Panc1 (cell line): ENCODE measurements around the gene SLIT3. TPM values are rescaled to one million over a fixed set of nuclear protein-coding genes. Genes with fewer than 3 reads are reported as not detected.

Source experiments
- ATAC-seq: fragments of 200-7000 bp; cut with Tn5 transposase; 2 replicates; pipeline ENCODE4 v1.9.1; 2020; ENCODE audit warnings: mild to moderate bottlenecking, moderate library complexity
- BruUV-seq: library from RNA; stranded (reverse); fragments of 400-500 nt; replicated peaks from 2 replicates; lab custom pipeline; 2021; lab: Mats Ljungman, UMichigan
- CTCF ChIA-PET: fragments of 300-600 bp; sonication (Branson Sonifier 250); formaldehyde crosslinking; loops from one replicate; lab custom pipeline; 2022; ENCODE audit warnings: antibody characterized with exemption; lab: Charles Lee
- POLR2A ChIA-PET: fragments of 300-600 bp; sonication (Branson Sonifier 250); formaldehyde crosslinking; loops from one replicate; lab custom pipeline; 2022; ENCODE audit warnings: antibody characterized with exemption; lab: Charles Lee
- DNase-seq: peaks from one replicate; pipeline ENCODE4 v3.0.0-alpha.2; 2010; ENCODE audit warnings: low read depth, low spot score
- H3K27ac ChIP-seq: 2 replicates; pipeline ENCODE4 v1.5.1; 2011; ENCODE audit warnings: mild to moderate bottlenecking, low read length, inconsistent platforms
- H3K27me3 ChIP-seq: fragments of 200-500 bp; sonication (Bioruptor generic); 2 replicates; pipeline ENCODE4 v1.6.0; 2014; ENCODE audit warnings: low read length, inconsistent platforms; ENCODE audit not compliant: control insufficient read depth, insufficient read depth
- H3K36me3 ChIP-seq: fragments of 200-500 bp; sonication (Bioruptor generic); 2 replicates; pipeline ENCODE4 v1.5.1; 2014; ENCODE audit warnings: inconsistent platforms, mild to moderate bottlenecking, low read length, moderate library complexity; ENCODE audit not compliant: control insufficient read depth, insufficient read depth
- H3K4me1 ChIP-seq: 2 replicates; pipeline ENCODE4 v1.5.1; 2011; ENCODE audit warnings: inconsistent platforms, mild to moderate bottlenecking, low read length, moderate library complexity; ENCODE audit not compliant: control insufficient read depth, insufficient read depth
- H3K4me3 ChIP-seq, 2 experiments: 2 replicates each; pipeline ENCODE4 v1.5.1; 2011 to 2012; ENCODE audit warnings: low read depth in 2 of 2, low read length in 2 of 2, mild to moderate bottlenecking in 2 of 2, inconsistent platforms in 1 of 2, moderate library complexity in 1 of 2
- H3K9me3 ChIP-seq: fragments of 200-500 bp; sonication (Bioruptor generic); 2 replicates; pipeline ENCODE4 v1.5.1; 2014; ENCODE audit warnings: low read depth, mild to moderate bottlenecking, inconsistent platforms, low read length, moderate library complexity; ENCODE audit not compliant: control insufficient read depth, insufficient read depth
- POLR2AphosphoS5 ChIP-seq: IDR thresholded peaks from 2 replicates; pipeline ENCODE4 v1.6.1; 2012; ENCODE audit warnings: mild to moderate bottlenecking, low read depth, low read length, moderate library complexity
- SIN3A ChIP-seq: IDR thresholded peaks from 2 replicates; pipeline ENCODE4 v1.6.1; 2012; ENCODE audit warnings: low read depth, mild to moderate bottlenecking, low read length, moderate library complexity, borderline replicate concordance; ENCODE audit not compliant: insufficient read depth
- TCF7L2 ChIP-seq: IDR thresholded peaks from 2 replicates; pipeline ENCODE4 v1.6.1; 2011; ENCODE audit warnings: mild to moderate bottlenecking, low read depth, low read length, inconsistent platforms
- in situ Hi-C: cut with HindIII; loops from 2 replicates; pipeline ENCODE4 v1.10.0; 2016; ENCODE audit warnings: low sequenced_read_pairs, low pct_unique_long_range_greater_than_20kb
- intact Hi-C: fragments of 100-400 bp; cut with micrococcal nuclease; formaldehyde crosslinking; loops from one replicate; pipeline ENCODE4 v1.10.0; 2022; ENCODE audit not compliant: unreplicated experiment
- total RNA-seq: library from RNA; stranded (reverse); gene quantifications from one replicate; pipeline ENCODE4 v1.2.1, GENCODE V29; 2021; ENCODE audit not compliant: unreplicated experiment
- TF ChIP-seq, protein P1 (sequence below), 2 experiments: IDR thresholded peaks; 2 replicates each; pipeline ENCODE4 v1.6.1; 2011 to 2012; ENCODE audit warnings: low read depth in 2 of 2, control low read depth in 1 of 2, low read length in 1 of 2, mild to moderate bottlenecking in 1 of 2, moderate library complexity in 1 of 2; ENCODE audit not compliant: insufficient read depth in 1 of 2
- TF ChIP-seq, protein P2 (sequence below): fragments of 450-650 bp; IDR thresholded peaks from 2 replicates; pipeline ENCODE4 v1.5.1; 2017; ENCODE audit warnings: mild to moderate bottlenecking

SLIT3 gene
- total RNA-seq, 1 experiment from 2014 or later: 26.4 TPM

DNA sequence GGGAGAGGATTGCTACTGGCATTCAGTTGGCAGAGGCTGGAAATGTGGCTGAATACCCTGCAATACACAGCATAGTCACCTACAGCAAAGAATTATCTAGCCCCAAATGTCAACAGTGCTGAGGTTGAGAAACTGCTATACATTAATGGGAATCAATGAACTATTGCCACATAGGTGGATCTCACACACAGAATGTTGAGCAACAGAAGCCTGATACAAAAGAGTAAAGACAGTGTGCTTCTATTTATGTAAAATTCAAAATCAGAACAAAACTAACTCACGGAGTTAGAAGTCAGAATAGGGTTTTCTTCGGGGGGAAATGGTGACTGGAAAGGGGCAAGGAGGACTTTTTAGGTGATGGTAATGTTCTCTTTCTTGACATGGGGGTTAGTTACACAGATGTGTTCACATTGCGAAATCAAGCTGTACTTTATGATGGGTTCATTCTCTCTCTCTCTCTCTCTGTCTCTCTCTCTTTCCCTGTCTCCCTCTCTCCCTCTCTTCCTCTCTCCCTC is 676.0 kb downstream of the SLIT3 start:
- no TSS peak for BruUV-seq
- H3K36me3 ChIP-seq: no peaks in the 10 kb centered on the region
- H3K27me3 ChIP-seq: no peaks in the 10 kb centered on the region
- ChIA-PET POLR2A (no interaction called here), CTCF (no interaction called here)
- no peak overlapping the region for H3K4me3 ChIP-seq
- no peak overlapping the region for H3K27ac ChIP-seq
- in situ Hi-C loops (no loop called here), intact Hi-C loops (no loop called here)
- H3K9me3 ChIP-seq: no peaks in the 10 kb centered on the region
- no peaks in the 10 kb centered on the region for H3K4me1 ChIP-seq
- ATAC-seq: no peak
- DNase-seq: no peak
- TF ChIP-seq POLR2AphosphoS5 (no peak), TCF7L2 (no peak), SIN3A (no peak)
- TF ChIP-seq, protein P1, sequence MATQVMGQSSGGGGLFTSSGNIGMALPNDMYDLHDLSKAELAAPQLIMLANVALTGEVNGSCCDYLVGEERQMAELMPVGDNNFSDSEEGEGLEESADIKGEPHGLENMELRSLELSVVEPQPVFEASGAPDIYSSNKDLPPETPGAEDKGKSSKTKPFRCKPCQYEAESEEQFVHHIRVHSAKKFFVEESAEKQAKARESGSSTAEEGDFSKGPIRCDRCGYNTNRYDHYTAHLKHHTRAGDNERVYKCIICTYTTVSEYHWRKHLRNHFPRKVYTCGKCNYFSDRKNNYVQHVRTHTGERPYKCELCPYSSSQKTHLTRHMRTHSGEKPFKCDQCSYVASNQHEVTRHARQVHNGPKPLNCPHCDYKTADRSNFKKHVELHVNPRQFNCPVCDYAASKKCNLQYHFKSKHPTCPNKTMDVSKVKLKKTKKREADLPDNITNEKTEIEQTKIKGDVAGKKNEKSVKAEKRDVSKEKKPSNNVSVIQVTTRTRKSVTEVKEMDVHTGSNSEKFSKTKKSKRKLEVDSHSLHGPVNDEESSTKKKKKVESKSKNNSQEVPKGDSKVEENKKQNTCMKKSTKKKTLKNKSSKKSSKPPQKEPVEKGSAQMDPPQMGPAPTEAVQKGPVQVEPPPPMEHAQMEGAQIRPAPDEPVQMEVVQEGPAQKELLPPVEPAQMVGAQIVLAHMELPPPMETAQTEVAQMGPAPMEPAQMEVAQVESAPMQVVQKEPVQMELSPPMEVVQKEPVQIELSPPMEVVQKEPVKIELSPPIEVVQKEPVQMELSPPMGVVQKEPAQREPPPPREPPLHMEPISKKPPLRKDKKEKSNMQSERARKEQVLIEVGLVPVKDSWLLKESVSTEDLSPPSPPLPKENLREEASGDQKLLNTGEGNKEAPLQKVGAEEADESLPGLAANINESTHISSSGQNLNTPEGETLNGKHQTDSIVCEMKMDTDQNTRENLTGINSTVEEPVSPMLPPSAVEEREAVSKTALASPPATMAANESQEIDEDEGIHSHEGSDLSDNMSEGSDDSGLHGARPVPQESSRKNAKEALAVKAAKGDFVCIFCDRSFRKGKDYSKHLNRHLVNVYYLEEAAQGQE (IDR thresholded peaks at IDR 0.05; ENCODE audit: insufficient read depth in 1 of 2, low read depth in 2 of 2, low read length in 1 of 2): no peak
- TF ChIP-seq, protein P2, sequence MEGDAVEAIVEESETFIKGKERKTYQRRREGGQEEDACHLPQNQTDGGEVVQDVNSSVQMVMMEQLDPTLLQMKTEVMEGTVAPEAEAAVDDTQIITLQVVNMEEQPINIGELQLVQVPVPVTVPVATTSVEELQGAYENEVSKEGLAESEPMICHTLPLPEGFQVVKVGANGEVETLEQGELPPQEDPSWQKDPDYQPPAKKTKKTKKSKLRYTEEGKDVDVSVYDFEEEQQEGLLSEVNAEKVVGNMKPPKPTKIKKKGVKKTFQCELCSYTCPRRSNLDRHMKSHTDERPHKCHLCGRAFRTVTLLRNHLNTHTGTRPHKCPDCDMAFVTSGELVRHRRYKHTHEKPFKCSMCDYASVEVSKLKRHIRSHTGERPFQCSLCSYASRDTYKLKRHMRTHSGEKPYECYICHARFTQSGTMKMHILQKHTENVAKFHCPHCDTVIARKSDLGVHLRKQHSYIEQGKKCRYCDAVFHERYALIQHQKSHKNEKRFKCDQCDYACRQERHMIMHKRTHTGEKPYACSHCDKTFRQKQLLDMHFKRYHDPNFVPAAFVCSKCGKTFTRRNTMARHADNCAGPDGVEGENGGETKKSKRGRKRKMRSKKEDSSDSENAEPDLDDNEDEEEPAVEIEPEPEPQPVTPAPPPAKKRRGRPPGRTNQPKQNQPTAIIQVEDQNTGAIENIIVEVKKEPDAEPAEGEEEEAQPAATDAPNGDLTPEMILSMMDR: no peak

DNA sequence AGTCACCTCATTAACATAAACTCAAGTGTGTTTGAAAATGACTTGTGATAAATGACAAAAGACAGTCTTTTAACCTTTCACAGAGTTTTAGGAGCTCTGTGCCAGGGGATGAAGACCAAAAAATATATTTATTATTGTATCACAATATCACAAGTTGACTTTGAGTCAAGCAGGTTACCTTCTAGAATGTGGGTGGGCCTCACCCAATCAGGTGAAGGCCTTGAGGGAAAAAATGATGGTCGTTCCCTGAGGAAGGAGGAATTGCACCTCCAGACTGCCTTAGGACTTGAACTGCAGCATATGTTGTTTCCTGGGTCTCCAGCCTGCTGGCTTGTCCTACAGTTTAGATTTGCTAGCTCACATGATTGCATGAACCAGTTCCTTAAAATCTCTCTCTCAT is 680.1 kb downstream of the SLIT3 start:
- DNase-seq (no peak), ATAC-seq (no peak)
- H3K27ac ChIP-seq: no peak overlapping the region
- ChIA-PET POLR2A (no interaction called here), CTCF (no interaction called here)
- H3K4me3 ChIP-seq: no peak overlapping the region
- no peaks in the 10 kb centered on the region for H3K4me1 ChIP-seq
- H3K27me3 ChIP-seq: no peaks in the 10 kb centered on the region
- in situ Hi-C loops: no loop called here
- H3K36me3 ChIP-seq: no peaks in the 10 kb centered on the region
- intact Hi-C loops: no loop called here
- TF ChIP-seq TCF7L2 (no peak), SIN3A (no peak), POLR2AphosphoS5 (no peak)
- TF ChIP-seq, protein P2: no peak
- TF ChIP-seq, protein P1 (IDR thresholded peaks at IDR 0.05; ENCODE audit: insufficient read depth in 1 of 2, low read depth in 2 of 2, low read length in 1 of 2): no peak
- BruUV-seq: no TSS peak
- H3K9me3 ChIP-seq: no peaks in the 10 kb centered on the region
